Progenitor cell of endocrine pancreas (in vitro differentiated cells): ENCODE measurements around the gene CPSF7. TPM values are rescaled to one million over a fixed set of nuclear protein-coding genes. Genes with fewer than 3 reads are reported as not detected.

ENCODE experiments used
- DNase-seq: peaks from one replicate; pipeline ENCODE4 v3.0.0; 2021; ENCODE audit warnings: low spot score; ENCODE audit not compliant: unreplicated experiment
- H3K27ac Mint-ChIP-seq: 2 replicates; pipeline ENCODE4 v1.8.0; 2021; ENCODE audit warnings: mild to moderate bottlenecking, moderate library complexity, mixed read lengths
- H3K27me3 Mint-ChIP-seq: 2 replicates; pipeline ENCODE4 v1.8.0; 2021; ENCODE audit warnings: mixed read lengths
- H3K36me3 Mint-ChIP-seq: 2 replicates; pipeline ENCODE4 v1.8.0; 2022; ENCODE audit warnings: mixed read lengths; ENCODE audit not compliant: insufficient read depth
- H3K4me1 Mint-ChIP-seq: 2 replicates; pipeline ENCODE4 v1.8.0; 2021; ENCODE audit warnings: low read depth, mixed read lengths
- H3K4me3 Mint-ChIP-seq: 2 replicates; pipeline ENCODE4 v1.8.0; 2021; ENCODE audit warnings: low read depth, mild to moderate bottlenecking, moderate library complexity, mixed read lengths
- H3K9me3 Mint-ChIP-seq: 2 replicates; pipeline ENCODE4 v1.8.0; 2021; ENCODE audit warnings: low read depth, mixed read lengths
- CTCF ChIP-seq: fragments of 200-600 bp; sonication (generic); IDR thresholded peaks from one replicate; pipeline ENCODE4 v1.5.0; 2021; ENCODE audit warnings: antibody characterized with exemption, mild to moderate bottlenecking; ENCODE audit not compliant: unreplicated experiment
- total RNA-seq: library from RNA; stranded (reverse); gene quantifications from 2 replicates; pipeline ENCODE4 v1.2.1, GENCODE V29; 2021

CPSF7 gene
- total RNA-seq, 1 donor from 2014 or later, result 134 TPM

GRCh38 chr11:61361741-61362541 lies 67.8 kb downstream of the CPSF7 start, which contains the start of the genes CYB561A3 and TMEM138:
Gene CYB561A3 (minus strand): TSS chr11:61361882. CDS start chr11:61356713, 5,169 bp downstream.
Gene TMEM138 (plus strand): TSS chr11:61362374. CDS start chr11:61364391, 2,017 bp downstream.
- Mint-ChIP-seq H3K27me3 (no peaks in the 10 kb centered on the region), H3K27ac (peak within 1 kb of the TSS; percentile 99), H3K4me1 (peaks cover 22% of the 10 kb centered on the region), H3K4me3 (peak within 1 kb of the TSS; percentile 100), H3K36me3 (peaks cover 3% of the 10 kb centered on the region), H3K9me3 (no peaks in the 10 kb centered on the region)
- peak; percentile 71 for DNase-seq
- no peak for TF ChIP-seq CTCF

- Mint-ChIP-seq H3K9me3 (no peaks in the 10 kb centered on the region), H3K4me1 (peaks cover 22% of the 10 kb centered on the region), H3K27me3 (no peaks in the 10 kb centered on the region), H3K4me3 (peak overlapping the region; percentile 100), H3K27ac (peak overlapping the region; percentile 99), H3K36me3 (peaks cover 5% of the 10 kb centered on the region)
- no peak for TF ChIP-seq CTCF
- no peak for DNase-seq
These were observed 68.5 kb downstream of the CPSF7 start for GRCh38 chr11:61361237-61361740.

DNA sequence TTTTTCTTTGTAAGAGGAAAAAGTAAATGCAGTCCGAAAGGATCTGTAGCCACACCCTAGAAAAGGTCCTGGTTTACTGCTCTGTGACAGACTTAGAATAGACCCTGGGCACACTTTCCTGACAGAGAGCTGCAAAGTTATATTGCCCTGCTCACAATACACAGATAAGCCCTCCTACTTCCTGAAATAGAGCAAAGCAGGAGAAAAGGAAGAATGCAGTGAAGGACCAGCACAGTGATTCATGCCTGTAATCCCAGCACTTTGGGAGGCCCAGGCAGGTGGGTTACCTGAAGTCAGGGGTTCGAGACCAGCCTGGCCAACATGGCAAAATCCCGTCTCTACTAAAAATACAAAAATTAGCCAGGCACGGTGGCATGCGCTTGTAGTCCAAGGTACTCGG lies 70.3 kb downstream of the CPSF7 start:
- H3K27me3 Mint-ChIP-seq, result no peaks in the 10 kb centered on the region
- peaks cover 4% of the 10 kb centered on the region for H3K36me3 Mint-ChIP-seq
- H3K4me3 Mint-ChIP-seq, result peak overlapping the region; percentile 52
- peak overlapping the region; percentile 49 for H3K27ac Mint-ChIP-seq
- no peaks in the 10 kb centered on the region for H3K9me3 Mint-ChIP-seq
- TF ChIP-seq CTCF, result no peak
- H3K4me1 Mint-ChIP-seq, result peaks cover 22% of the 10 kb centered on the region
- no peak for DNase-seq

GRCh38 chr11:61358566-61358965 lies 71.2 kb downstream of the CPSF7 start:
- Mint-ChIP-seq H3K4me1 (peaks cover 22% of the 10 kb centered on the region), H3K4me3 (no peak overlapping the region), H3K27ac (no peak overlapping the region), H3K36me3 (peaks cover 4% of the 10 kb centered on the region), H3K9me3 (no peaks in the 10 kb centered on the region), H3K27me3 (no peaks in the 10 kb centered on the region)
- TF ChIP-seq CTCF, result no peak
- DNase-seq, result no peak

DNA sequence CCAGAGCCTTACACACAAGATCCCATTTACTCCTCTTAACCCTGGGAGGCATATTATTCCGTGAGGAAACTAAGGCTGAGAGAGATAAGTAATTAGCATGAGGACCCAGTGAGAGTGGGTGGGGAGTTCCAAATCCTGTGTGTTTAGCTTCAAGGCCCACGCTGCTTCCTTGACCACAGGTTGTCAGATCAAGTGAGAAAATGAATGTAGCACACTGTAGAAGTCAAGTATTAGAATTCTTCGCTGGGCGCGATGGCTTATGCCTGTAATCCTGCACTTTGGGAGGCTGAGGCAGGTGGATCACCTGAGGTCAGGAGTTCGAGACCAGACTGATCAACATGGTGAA lies 71.9 kb downstream of the CPSF7 start:
- Mint-ChIP-seq H3K4me1 (peaks cover 16% of the 10 kb centered on the region), H3K27me3 (no peaks in the 10 kb centered on the region), H3K4me3 (no peak overlapping the region), H3K9me3 (no peaks in the 10 kb centered on the region), H3K36me3 (peaks cover 6% of the 10 kb centered on the region), H3K27ac (no peak overlapping the region)
- no peak for TF ChIP-seq CTCF
- no peak for DNase-seq
